ENCODE results near the gene ALDH16A1. TPM values are rescaled to one million over a fixed set of nuclear protein-coding genes. Genes with fewer than 3 reads are reported as not detected.

The ALDH16A1 gene
- polyA plus RNA-seq, 1 donor (not counting 4 experiments of a cell fraction or from before 2014, with no cell fraction given) = 7.1 TPM

GRCh38 chr19:49461656-49462055 lies 8.6 kb downstream of the ALDH16A1 start:
- Histone ChIP-seq H3K27ac (ENCODE audit: control insufficient read depth, insufficient read depth, low read length) (no peak overlapping the region), H3K4me2 (ENCODE audit: control insufficient read depth, extremely low read depth, insufficient read depth, low read depth, low read length) (no peak overlapping the region), H3K79me2 (ENCODE audit: control insufficient read depth, insufficient read depth, low read length) (no peaks in the 10 kb centered on the region), H3K9me1 (ENCODE audit: control insufficient read depth, extremely low read depth, insufficient read depth, low read length) (no peaks in the 10 kb centered on the region), H3K36me3 (ENCODE audit: control insufficient read depth in 2 of 2, extremely low read depth in 1 of 2, insufficient read depth in 2 of 2, low read length in 2 of 2) (peaks cover 5 to 6% of the 10 kb centered on the region in 2 experiments), H3K9ac (ENCODE audit: control insufficient read depth, extremely low read depth, insufficient read depth, low read length) (no peak overlapping the region), H3K4me3 (ENCODE audit: control insufficient read depth in 2 of 3, extremely low read depth in 1 of 3, insufficient read depth in 2 of 3, low read depth in 1 of 3, low read length in 3 of 3) (no peak overlapping the region), H3K27me3 (ENCODE audit: control insufficient read depth, extremely low read depth, insufficient read depth, low read length) (no peaks in the 10 kb centered on the region), H2AFZ (ENCODE audit: control insufficient read depth, low read length) (no peak overlapping the region), H4K20me1 (ENCODE audit: control insufficient read depth, extremely low read depth, insufficient read depth, low read length) (no peaks in the 10 kb centered on the region), H3K4me1 (ENCODE audit: control insufficient read depth, extremely low read depth, insufficient read depth, low read length) (no peaks in the 10 kb centered on the region), H3K9me3 (ENCODE audit: control insufficient read depth, low read depth, low read length) (no peaks in the 10 kb centered on the region)
- FAIRE-seq (no peak), DNase-seq (ENCODE audit: low read depth, low spot score) (no peak)
- dilution Hi-C loops (cut with MboI; ENCODE audit: extremely low pct_ligation_motif_present, low sequenced_read_pairs) = no loop called here
- TF ChIP-seq EZH2 (IDR thresholded peaks at IDR 0.05; ENCODE audit: low read length) (no peak), CTCF (optimal IDR thresholded peaks at IDR 0.05 in 1 of 3, IDR thresholded peaks at IDR 0.05 in 1 of 3, conservative IDR thresholded peaks at IDR 0.05 in 1 of 3; ENCODE audit: extremely low read depth in 1 of 3, insufficient read depth in 2 of 3, low read length in 3 of 3) (no peak)

- Histone ChIP-seq H3K9ac (ENCODE audit: control insufficient read depth, extremely low read depth, insufficient read depth, low read length) (no peak overlapping the region), H3K9me1 (ENCODE audit: control insufficient read depth, extremely low read depth, insufficient read depth, low read length) (no peaks in the 10 kb centered on the region), H3K4me3 (ENCODE audit: control insufficient read depth in 2 of 3, extremely low read depth in 1 of 3, insufficient read depth in 2 of 3, low read depth in 1 of 3, low read length in 3 of 3) (no peak overlapping the region), H3K27me3 (ENCODE audit: control insufficient read depth, extremely low read depth, insufficient read depth, low read length) (no peaks in the 10 kb centered on the region), H3K4me2 (ENCODE audit: control insufficient read depth, extremely low read depth, insufficient read depth, low read depth, low read length) (no peak overlapping the region), H3K79me2 (ENCODE audit: control insufficient read depth, insufficient read depth, low read length) (no peaks in the 10 kb centered on the region), H3K4me1 (ENCODE audit: control insufficient read depth, extremely low read depth, insufficient read depth, low read length) (no peaks in the 10 kb centered on the region), H3K36me3 (ENCODE audit: control insufficient read depth in 2 of 2, extremely low read depth in 1 of 2, insufficient read depth in 2 of 2, low read length in 2 of 2) (peaks cover 5 to 6% of the 10 kb centered on the region in 2 experiments), H4K20me1 (ENCODE audit: control insufficient read depth, extremely low read depth, insufficient read depth, low read length) (no peaks in the 10 kb centered on the region), H2AFZ (ENCODE audit: control insufficient read depth, low read length) (no peak overlapping the region), H3K9me3 (ENCODE audit: control insufficient read depth, low read depth, low read length) (no peaks in the 10 kb centered on the region), H3K27ac (ENCODE audit: control insufficient read depth, insufficient read depth, low read length) (no peak overlapping the region)
- TF ChIP-seq EZH2 (IDR thresholded peaks at IDR 0.05; ENCODE audit: low read length) (no peak), CTCF (optimal IDR thresholded peaks at IDR 0.05 in 1 of 3, IDR thresholded peaks at IDR 0.05 in 1 of 3, conservative IDR thresholded peaks at IDR 0.05 in 1 of 3; ENCODE audit: extremely low read depth in 1 of 3, insufficient read depth in 2 of 3, low read length in 3 of 3) (no peak)
- dilution Hi-C loops (cut with MboI; ENCODE audit: extremely low pct_ligation_motif_present, low sequenced_read_pairs) = no loop called here
- no peak for DNase-seq (ENCODE audit: low read depth, low spot score)
- no peak for FAIRE-seq
Measured at GRCh38 chr19:49462492-49462891, 9.5 kb downstream of the ALDH16A1 start.
